Left forelimb (tissue), 1 donor: ENCODE results near the gene LRRC14B.
A peak's percentile ranks its signal among the peaks of the same experiment; 100 is the strongest.

ENCODE experiments used
- DNase-seq: peaks from one replicate; pipeline ENCODE4 v3.0.0-alpha.2; 2018; ENCODE audit warnings: low spot score

LRRC14B gene

GRCh38 chr5:174876-175465 is 16.3 kb upstream of the LRRC14B start:
- DNase-seq, result no peak

GRCh38 chr5:176296-176823 is 14.9 kb upstream of the LRRC14B start:
- DNase-seq, result no peak

GRCh38 chr5:178110-178509 is 13.2 kb upstream of the LRRC14B start:
- no peak for DNase-seq

GRCh38 chr5:179401-179800 is 11.9 kb upstream of the LRRC14B start:
- no peak for DNase-seq

GRCh38 chr5:180286-180918 is 10.9 kb upstream of the LRRC14B start:
- no peak for DNase-seq

- DNase-seq, result no peak
Measured at GRCh38 chr5:181160-181559, 10.1 kb upstream of the LRRC14B start.

GRCh38 chr5:181566-181965 is 9.7 kb upstream of the LRRC14B start:
- DNase-seq, result no peak

GRCh38 chr5:182126-182525 is 9.2 kb upstream of the LRRC14B start:
- DNase-seq, result no peak

GRCh38 chr5:184471-184870 is 6.8 kb upstream of the LRRC14B start:
- no peak for DNase-seq

- DNase-seq, result no peak
Measured at GRCh38 chr5:185095-186070, 5.9 kb upstream of the LRRC14B start.

GRCh38 chr5:186091-187041 is 4.9 kb upstream of the LRRC14B start:
- no peak for DNase-seq

- DNase-seq, result no peak
Measured at GRCh38 chr5:187042-187431, 4.3 kb upstream of the LRRC14B start.

GRCh38 chr5:187617-188451 is 3.5 kb upstream of the LRRC14B start:
- DNase-seq, result no peak

- DNase-seq, result peak; percentile 89
Measured at GRCh38 chr5:188488-189481, 2.5 kb upstream of the LRRC14B start.

- no peak for DNase-seq
Measured at GRCh38 chr5:189486-189885, 1.8 kb upstream of the LRRC14B start.

GRCh38 chr5:189976-190365 is 1.3 kb upstream of the LRRC14B start:
- DNase-seq, result no peak

- no peak for DNase-seq
Measured at GRCh38 chr5:190366-191035, 794 bp upstream of the LRRC14B start.

GRCh38 chr5:191949-192690 is 825 bp downstream of the LRRC14B start:
- no peak for DNase-seq
